SKM-1 treated with dmso at 0.1 percent for 144 hours (cell line): ENCODE results near the gene POLR3G.
A peak's percentile ranks its signal among the peaks of the same experiment; 100 is the strongest.

ENCODE experiments used
- DNase-seq: peaks from one replicate; lab custom pipeline; 2025; ENCODE audit not compliant: unreplicated experiment; lab: John Stamatoyannopoulos, UW

The POLR3G gene

GRCh38 chr5:90474235-90475107, at the start of gene POLR3G, which contains the start of gene MBLAC2:
Gene POLR3G (plus strand): TSS chr5:90474864. CDS start chr5:90485568, 10,704 bp downstream.
Gene MBLAC2 (minus strand): TSS chr5:90474771. CDS start chr5:90474292, 479 bp downstream.
- DNase-seq = peak; percentile 87

- DNase-seq = no peak
These were observed 40.4 kb upstream of the POLR3G start for GRCh38 chr5:90434116-90434714.

GRCh38 chr5:90437663-90438062, 37.0 kb upstream of the POLR3G start:
- DNase-seq = no peak

- DNase-seq = no peak
These were observed 36.6 kb upstream of the POLR3G start for GRCh38 chr5:90438100-90438499.

- DNase-seq = no peak
These were observed 34.0 kb upstream of the POLR3G start for GRCh38 chr5:90440644-90441043.

- no peak for DNase-seq
These were observed 27.7 kb upstream of the POLR3G start for GRCh38 chr5:90446961-90447360.

GRCh38 chr5:90461288-90461687, 13.4 kb upstream of the POLR3G start:
- no peak for DNase-seq

- no peak for DNase-seq
These were observed 1.8 kb upstream of the POLR3G start for GRCh38 chr5:90472783-90473395.

GRCh38 chr5:90473396-90474234, 1.0 kb upstream of the POLR3G start:
- DNase-seq = peak; percentile 18

GRCh38 chr5:90475436-90475980, 844 bp downstream of the POLR3G start:
- DNase-seq = no peak

- DNase-seq = no peak
These were observed 1.7 kb downstream of the POLR3G start for GRCh38 chr5:90476391-90476790.

GRCh38 chr5:90477073-90477472, 2.4 kb downstream of the POLR3G start:
- no peak for DNase-seq

- DNase-seq = no peak
These were observed 3.1 kb downstream of the POLR3G start for GRCh38 chr5:90477621-90478215.

GRCh38 chr5:90479611-90480385, 5.1 kb downstream of the POLR3G start:
- DNase-seq = no peak

GRCh38 chr5:90480699-90481098, 6.0 kb downstream of the POLR3G start:
- DNase-seq = no peak

- DNase-seq = no peak
These were observed 8.5 kb downstream of the POLR3G start for GRCh38 chr5:90483206-90483605.

GRCh38 chr5:90484540-90484939, 9.9 kb downstream of the POLR3G start:
- DNase-seq = no peak

GRCh38 chr5:90488791-90489190, 14.1 kb downstream of the POLR3G start:
- no peak for DNase-seq

GRCh38 chr5:90494043-90494442, 19.4 kb downstream of the POLR3G start:
- no peak for DNase-seq

GRCh38 chr5:90495146-90495545, 20.5 kb downstream of the POLR3G start:
- DNase-seq = no peak
